Non-pigmented ciliary epithelial cell (primary cell): ENCODE measurements around the gene SOX6.

Experiments
- DNase-seq: peaks from one replicate; pipeline ENCODE4 v3.0.0-alpha.2; 2010; ENCODE audit warnings: low read depth

The SOX6 gene

GRCh38 chr11:16186680-16187079, 169.7 kb downstream of the SOX6 start:
- DNase-seq, result no peak

DNA sequence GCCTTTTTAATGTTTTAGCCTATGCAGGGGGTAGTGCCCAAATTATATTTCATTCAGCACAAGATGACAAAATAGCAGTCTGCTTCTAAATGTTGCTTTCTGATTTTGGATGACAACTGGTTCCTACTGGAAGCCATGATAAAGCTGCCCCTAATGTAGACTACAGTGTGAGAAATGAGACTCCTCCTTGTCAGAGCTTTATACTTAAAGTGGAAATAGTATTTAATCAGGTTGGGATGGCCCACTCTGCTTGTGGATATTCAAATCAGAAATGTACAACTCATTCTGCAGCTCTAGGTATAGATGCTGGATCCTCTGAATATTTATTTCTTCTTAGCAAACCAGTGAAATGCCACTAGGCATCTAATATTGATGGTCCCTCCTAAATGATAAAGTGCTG, 171.3 kb downstream of the SOX6 start:
- DNase-seq, result no peak

- DNase-seq, result peak; percentile 23
These were observed 171.8 kb downstream of the SOX6 start for GRCh38 chr11:16184588-16184987.

- no peak for DNase-seq
These were observed 173.8 kb downstream of the SOX6 start for GRCh38 chr11:16182553-16182952.

GRCh38 chr11:16180868-16181267, 175.5 kb downstream of the SOX6 start:
- no peak for DNase-seq

DNA sequence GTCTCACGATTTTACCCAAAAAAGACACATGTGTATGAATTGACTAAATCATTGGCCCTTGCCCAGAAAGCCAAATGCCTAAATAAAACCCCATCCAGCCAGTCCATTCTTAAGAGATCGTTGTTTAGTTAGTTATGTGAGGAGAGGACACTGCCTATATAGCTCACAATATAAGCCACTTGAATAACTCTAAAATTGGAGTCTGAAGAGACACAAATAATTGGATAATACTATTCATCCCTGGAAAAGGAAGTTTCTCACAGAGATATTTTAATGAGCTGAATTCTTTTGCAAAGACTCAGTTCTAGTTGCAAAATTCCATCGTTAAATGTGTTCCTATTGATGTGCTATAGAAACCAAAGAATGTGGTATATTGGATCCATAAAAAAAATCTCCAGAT, 176.7 kb downstream of the SOX6 start:
- DNase-seq, result no peak

- no peak for DNase-seq
These were observed 178.1 kb downstream of the SOX6 start for GRCh38 chr11:16178273-16178672.

DNA sequence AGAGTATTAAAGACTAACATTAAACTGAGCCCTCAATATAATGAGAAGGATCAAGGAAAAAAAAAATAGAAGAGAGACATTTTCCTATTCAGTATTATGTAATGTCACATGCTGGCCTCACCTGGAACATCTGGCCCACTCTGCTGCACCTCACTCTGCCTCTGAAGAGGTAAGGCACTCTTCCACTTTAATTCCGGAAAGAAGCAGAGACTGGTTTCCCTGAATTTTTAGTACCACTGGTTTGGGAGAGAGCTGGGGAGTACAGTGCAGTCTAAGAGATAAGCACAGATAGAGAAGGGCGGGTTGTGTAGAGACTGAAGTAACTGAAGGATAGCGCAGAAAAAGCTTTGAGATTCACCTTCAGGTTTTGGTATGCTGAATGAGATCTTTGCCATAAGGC, 178.7 kb downstream of the SOX6 start:
- DNase-seq, result no peak

DNA sequence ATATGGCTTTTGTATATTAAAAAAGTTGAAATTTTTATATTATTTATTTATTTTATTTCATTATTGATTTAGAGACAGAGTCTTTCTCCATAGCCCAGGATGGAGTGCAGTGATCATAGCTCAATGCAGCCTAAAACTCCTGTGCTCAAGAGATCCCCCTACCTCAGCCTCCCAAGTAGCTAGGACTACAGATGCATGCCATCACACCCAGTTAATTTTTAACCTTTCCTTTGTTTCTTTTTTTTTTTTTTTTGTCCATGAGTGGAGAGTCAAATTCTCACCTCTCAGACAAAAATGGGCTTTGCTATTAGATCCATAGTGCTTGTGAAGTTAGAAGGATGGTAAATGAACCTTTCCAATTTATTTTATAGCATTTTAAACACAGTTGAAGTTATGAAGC, 182.5 kb downstream of the SOX6 start:
- DNase-seq, result no peak

DNA sequence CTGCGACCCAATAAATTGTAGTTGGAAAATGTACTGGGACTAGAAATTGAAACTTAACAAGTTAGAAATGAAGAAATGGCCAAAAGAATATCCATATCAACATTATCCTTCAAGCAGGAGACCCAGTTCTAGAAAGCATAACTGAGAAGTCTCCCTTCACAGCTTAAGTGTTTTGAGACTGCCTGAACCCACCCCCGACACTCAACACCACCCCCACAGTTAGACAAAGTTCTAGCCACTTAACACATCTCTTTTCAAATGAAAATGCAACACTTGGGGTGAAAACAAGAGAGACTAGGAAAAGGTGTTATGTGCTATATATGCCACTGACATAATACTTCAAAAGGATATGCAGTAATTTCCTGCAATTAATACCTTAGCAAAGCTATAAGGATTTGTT, 184.5 kb downstream of the SOX6 start:
- no peak for DNase-seq

GRCh38 chr11:16169956-16170847, 186.1 kb downstream of the SOX6 start:
- DNase-seq, result no peak

- no peak for DNase-seq
These were observed 186.8 kb downstream of the SOX6 start for GRCh38 chr11:16169541-16169940.

- DNase-seq, result no peak
These were observed 188.4 kb downstream of the SOX6 start for GRCh38 chr11:16167706-16168487.

DNA sequence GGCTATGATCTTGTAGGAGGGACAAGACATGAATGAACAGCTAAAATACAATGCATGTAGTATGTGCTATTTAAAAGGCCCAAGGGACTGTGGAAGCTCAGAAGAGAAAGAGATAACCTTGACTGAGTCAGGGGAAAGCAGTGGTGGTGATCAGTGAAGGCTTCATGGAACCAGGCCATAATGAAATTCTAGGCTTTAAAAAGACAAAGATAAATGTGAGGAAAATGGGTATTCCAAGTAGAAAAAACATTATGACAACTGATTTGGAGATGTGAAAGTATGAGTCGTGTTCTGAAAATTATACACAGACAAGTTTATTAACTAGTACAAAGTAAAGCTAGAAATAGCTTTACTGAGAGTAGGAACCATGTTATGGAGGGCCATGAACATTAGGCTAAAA, 189.8 kb downstream of the SOX6 start:
- no peak for DNase-seq

DNA sequence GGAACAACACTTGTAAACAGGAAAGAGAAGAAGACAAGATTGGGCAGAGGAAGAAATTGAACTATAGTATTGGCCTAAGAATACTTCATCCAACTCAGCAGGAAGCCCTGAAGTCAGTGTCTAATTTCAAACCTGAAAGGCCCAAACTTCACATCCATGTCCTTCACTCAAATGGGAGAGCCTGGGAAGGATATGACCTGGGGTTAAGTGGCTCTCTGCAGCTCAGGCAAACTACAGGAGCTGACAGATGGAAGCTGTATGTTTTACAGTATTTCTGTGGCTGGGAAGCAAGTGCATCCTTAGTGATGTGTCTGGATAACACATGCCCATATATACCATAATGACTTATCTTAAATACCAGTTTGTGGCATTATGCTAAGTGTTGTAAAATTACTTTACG, 196.2 kb downstream of the SOX6 start:
- DNase-seq, result no peak

- no peak for DNase-seq
These were observed 197.8 kb downstream of the SOX6 start for GRCh38 chr11:16158426-16158994.

DNA sequence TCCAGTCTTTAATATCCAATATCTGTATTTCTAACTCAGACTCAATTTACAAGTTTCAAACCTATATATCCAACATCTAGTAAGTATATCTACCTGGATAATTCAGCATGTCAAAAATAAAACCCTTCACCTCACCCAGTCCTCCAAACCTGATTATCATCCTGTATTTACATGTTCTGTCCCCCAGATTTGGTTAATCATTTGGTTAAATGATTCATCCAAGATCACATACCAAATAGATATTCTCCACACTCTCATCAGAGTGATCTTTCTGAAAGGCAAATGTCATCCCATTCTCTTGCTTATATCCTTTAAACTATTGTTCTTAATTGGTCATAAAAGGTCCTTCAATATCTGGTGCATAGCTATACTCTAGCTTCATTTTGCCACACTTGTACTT, 199.0 kb downstream of the SOX6 start:
- no peak for DNase-seq

- no peak for DNase-seq
These were observed 200.9 kb downstream of the SOX6 start for GRCh38 chr11:16155448-16155847.

- no peak for DNase-seq
These were observed 201.5 kb downstream of the SOX6 start for GRCh38 chr11:16154715-16155396.

DNA sequence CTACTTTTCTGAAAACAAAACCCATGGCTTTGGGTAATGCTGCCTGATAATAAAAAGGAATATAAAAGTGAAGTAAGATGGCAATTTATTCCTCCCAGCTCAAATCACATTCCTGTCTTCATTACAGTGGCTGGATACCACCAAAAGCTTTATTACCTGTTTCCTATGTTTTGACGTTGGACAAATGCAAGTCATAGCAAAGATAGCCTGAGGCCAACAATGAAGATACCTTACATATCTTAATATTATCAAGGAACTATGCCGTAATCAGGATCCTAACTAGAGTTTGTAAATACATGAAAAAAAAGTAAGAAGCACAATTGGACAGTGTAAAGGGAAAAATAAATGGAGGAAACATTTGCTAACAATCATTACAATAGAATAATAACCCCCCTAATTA, 202.4 kb downstream of the SOX6 start:
- DNase-seq, result no peak

- no peak for DNase-seq
These were observed 205.2 kb downstream of the SOX6 start for GRCh38 chr11:16151138-16151537.

GRCh38 chr11:16149476-16149875, 206.9 kb downstream of the SOX6 start:
- DNase-seq, result no peak
